Smooth muscle cell of the coronary artery (primary cell): Measurements from ENCODE around the gene OR1L8. TPM values are rescaled to one million over a fixed set of nuclear protein-coding genes. Genes with fewer than 3 reads are reported as not detected.

ENCODE experiments used
- total RNA-seq: library from RNA; depleted of rRNA; stranded (reverse); fragments of >200 nt; gene quantifications from 2 replicates; pipeline ENCODE4 v1.2.3, GENCODE V29; 2014; ENCODE audit warnings: low replicate concordance

OR1L8 gene, protein sequence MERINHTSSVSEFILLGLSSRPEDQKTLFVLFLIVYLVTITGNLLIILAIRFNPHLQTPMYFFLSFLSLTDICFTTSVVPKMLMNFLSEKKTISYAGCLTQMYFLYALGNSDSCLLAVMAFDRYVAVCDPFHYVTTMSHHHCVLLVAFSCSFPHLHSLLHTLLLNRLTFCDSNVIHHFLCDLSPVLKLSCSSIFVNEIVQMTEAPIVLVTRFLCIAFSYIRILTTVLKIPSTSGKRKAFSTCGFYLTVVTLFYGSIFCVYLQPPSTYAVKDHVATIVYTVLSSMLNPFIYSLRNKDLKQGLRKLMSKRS
- total RNA-seq = not detected in 2 replicates

GRCh38 chr9:122583284-122583683 is at the start of gene OR1L8:
TSS of gene OR1L8 (minus strand) at chr9:122583384. CDS start at chr9:122568477, 14,907 bp downstream.

GRCh38 chr9:122614362-122614761 is 31.2 kb upstream of the OR1L8 start, which contains the start of gene OR1Q1:
TSS of gene OR1Q1 (plus strand) at chr9:122614738. CDS start at chr9:122614738, 0 bp downstream.

GRCh38 chr9:122552812-122553211 is 30.4 kb downstream of the OR1L8 start, which contains the start of gene OR1N2:
TSS of gene OR1N2 (plus strand) at chr9:122553112. CDS start at chr9:122553212, 100 bp downstream.

GRCh38 chr9:122527193-122527592 is 56.0 kb downstream of the OR1L8 start, which contains the start of gene OR1N1:
TSS of gene OR1N1 (minus strand) at chr9:122527293. CDS start at chr9:122527293, 0 bp downstream.

DNA sequence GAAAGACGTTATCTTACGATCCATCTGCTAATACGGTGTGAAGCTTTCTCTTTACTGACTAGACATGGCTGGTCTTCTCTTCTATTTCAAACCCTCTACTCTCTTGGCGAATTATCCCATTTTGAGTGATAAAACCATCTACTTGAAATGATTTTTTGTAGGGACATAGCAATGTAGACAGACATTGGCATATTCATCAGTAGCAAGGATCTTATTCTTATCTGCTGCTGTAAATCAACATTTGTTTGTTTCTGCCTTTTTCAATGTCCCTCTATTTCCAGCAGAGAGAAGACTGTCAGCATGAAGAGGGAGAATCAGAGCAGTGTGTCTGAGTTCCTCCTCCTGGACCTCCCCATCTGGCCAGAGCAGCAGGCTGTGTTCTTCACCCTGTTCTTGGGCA is 64.3 kb downstream of the OR1L8 start, which contains the start of gene OR1J4:
OR1J4 (plus strand) TSS at position 301 of the 400 bp plus-strand sequence; CDS start at position 301, 0 bp downstream.

Other genes starting within 250 kb of the OR1L8 start
- 27.1 and 116 TPM in 2 replicates for gene PTGS1, start 212.4 kb downstream of the OR1L8 start, total RNA-seq
- not detected in 2 replicates for gene OR1J1, start 105.5 kb downstream of the OR1L8 start, total RNA-seq
- gene OR1J2, start 72.6 kb downstream of the OR1L8 start, total RNA-seq = 0.30 and 1.2 TPM in 2 replicates
- gene OR1J4, start 64.2 kb downstream of the OR1L8 start, total RNA-seq = 0.15 and 0.59 TPM in 2 replicates
- 0.12 TPM in 1 of 2 replicates, not detected in the other for gene OR1N1, start 56.1 kb downstream of the OR1L8 start, total RNA-seq
- 0.30 and 0.35 TPM in 2 replicates for gene OR1N2, start 30.3 kb downstream of the OR1L8 start, total RNA-seq
- gene OR1Q1, start 31.4 kb upstream of the OR1L8 start, total RNA-seq = 0.08 and 1.2 TPM in 2 replicates
- 0.08 TPM in 1 of 2 replicates, not detected in the other for gene OR1B1, start 74.2 kb upstream of the OR1L8 start, total RNA-seq
- gene OR1L1, start 78.3 kb upstream of the OR1L8 start, total RNA-seq = not detected in 2 replicates
- gene OR1L3, start 91.7 kb upstream of the OR1L8 start, total RNA-seq = not detected in 2 replicates
- gene OR1L4, start 140.6 kb upstream of the OR1L8 start, total RNA-seq = not detected in 2 replicates
- gene OR1L6, start 158.9 kb upstream of the OR1L8 start, total RNA-seq = 0.23 TPM in 1 of 2 replicates, not detected in the other
- gene OR5C1, start 205.5 kb upstream of the OR1L8 start, total RNA-seq = not detected in 2 replicates
- not detected in 2 replicates for gene OR1K1, start 216.7 kb upstream of the OR1L8 start, total RNA-seq
- 41.3 and 79.8 TPM in 2 replicates for gene PDCL, start 245.2 kb upstream of the OR1L8 start, total RNA-seq